ENCODE results near the gene BHLHE41.

DNA sequence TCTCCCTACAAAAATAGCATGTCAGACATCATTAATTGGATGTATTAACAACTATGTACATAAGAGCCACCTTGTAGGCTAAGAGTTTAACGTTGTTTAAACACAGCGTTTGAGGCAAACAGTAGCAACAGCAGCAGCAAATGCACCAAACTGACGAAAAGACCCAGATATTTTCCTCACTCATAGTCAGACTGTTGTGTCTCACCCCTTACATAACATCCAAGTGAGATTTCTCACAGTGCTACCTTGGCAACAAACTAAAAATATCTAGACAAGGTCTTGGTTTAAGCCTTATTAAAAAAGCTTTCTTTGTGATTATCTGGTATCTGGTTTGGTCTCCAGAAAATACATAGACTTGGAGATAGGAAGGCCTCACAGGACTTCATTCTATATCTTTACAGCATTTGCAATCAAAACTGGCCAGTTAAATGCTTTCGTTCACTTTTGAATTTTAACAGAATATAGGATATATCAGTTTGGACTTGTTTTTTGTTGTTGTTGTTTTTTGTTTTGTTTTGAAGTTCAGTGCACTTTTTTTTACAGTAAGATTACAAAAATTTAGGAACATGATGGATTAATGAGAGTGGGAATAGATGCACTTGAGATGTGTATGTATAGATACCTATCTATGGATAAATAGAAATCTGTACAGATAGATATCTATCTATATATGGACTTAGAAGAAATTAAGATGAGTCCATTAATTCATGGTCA is 4.1 kb downstream of the BHLHE41 start:
- TF ChIP-seq, protein P1, sequence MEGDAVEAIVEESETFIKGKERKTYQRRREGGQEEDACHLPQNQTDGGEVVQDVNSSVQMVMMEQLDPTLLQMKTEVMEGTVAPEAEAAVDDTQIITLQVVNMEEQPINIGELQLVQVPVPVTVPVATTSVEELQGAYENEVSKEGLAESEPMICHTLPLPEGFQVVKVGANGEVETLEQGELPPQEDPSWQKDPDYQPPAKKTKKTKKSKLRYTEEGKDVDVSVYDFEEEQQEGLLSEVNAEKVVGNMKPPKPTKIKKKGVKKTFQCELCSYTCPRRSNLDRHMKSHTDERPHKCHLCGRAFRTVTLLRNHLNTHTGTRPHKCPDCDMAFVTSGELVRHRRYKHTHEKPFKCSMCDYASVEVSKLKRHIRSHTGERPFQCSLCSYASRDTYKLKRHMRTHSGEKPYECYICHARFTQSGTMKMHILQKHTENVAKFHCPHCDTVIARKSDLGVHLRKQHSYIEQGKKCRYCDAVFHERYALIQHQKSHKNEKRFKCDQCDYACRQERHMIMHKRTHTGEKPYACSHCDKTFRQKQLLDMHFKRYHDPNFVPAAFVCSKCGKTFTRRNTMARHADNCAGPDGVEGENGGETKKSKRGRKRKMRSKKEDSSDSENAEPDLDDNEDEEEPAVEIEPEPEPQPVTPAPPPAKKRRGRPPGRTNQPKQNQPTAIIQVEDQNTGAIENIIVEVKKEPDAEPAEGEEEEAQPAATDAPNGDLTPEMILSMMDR (IDR thresholded peaks at IDR 0.05) = no peak
- no peak for TF ChIP-seq ZFX (IDR thresholded peaks at IDR 0.05; ENCODE audit: borderline replicate concordance)
